Keratinocyte (primary cell): ENCODE measurements around the gene ZNF503. TPM values are rescaled to one million over a fixed set of nuclear protein-coding genes. Genes with fewer than 3 reads are reported as not detected.

ENCODE experiments used
- DNase-seq: peaks from one replicate; pipeline ENCODE4 v3.0.0-alpha.2; 2011; ENCODE audit warnings: low read depth, missing footprints, low spot score
- FAIRE-seq: peaks from 2 replicates; lab custom pipeline; 2011; peaks lifted over from hg19 to GRCh38; lab: Jason Lieb, UNC
- H2AFZ ChIP-seq: 2 replicates; pipeline ENCODE4 v1.6.0; 2012; ENCODE audit warnings: low read length, control low read depth, inconsistent platforms; ENCODE audit not compliant: control insufficient read depth
- H3K27ac ChIP-seq: 2 replicates; pipeline ENCODE4 v1.5.1; 2011; ENCODE audit warnings: low read length; ENCODE audit not compliant: control insufficient read depth, insufficient read depth
- H3K27me3 ChIP-seq: 3 replicates; pipeline ENCODE4 v1.6.0; 2011; ENCODE audit warnings: low read length; ENCODE audit not compliant: control insufficient read depth, insufficient read depth; ENCODE audit errors: extremely low read depth
- H3K36me3 ChIP-seq, 2 experiments: 2 replicates in 1 of 2; 3 replicates in 1 of 2; pipeline ENCODE4 v1.5.1; 2011; ENCODE audit warnings: low read length in 2 of 2, mild to moderate bottlenecking in 1 of 2; ENCODE audit not compliant: control insufficient read depth in 2 of 2, insufficient read depth in 2 of 2; ENCODE audit errors: extremely low read depth in 1 of 2
- H3K4me1 ChIP-seq: 3 replicates; pipeline ENCODE4 v1.5.1; 2011; ENCODE audit warnings: low read length; ENCODE audit not compliant: control insufficient read depth, insufficient read depth; ENCODE audit errors: extremely low read depth
- H3K4me2 ChIP-seq: 3 replicates; pipeline ENCODE4 v1.6.0; 2011; ENCODE audit warnings: low read depth, low read length; ENCODE audit not compliant: control insufficient read depth, insufficient read depth; ENCODE audit errors: extremely low read depth
- H3K4me3 ChIP-seq, 3 experiments: fragments of 200-600 bp in 1 of 3; sonication (generic) in 1 of 3; 2 replicates in 2 of 3; 3 replicates in 1 of 3; pipeline ENCODE4 v1.5.1; 2011 to 2016; ENCODE audit warnings: low read length in 3 of 3, mild to moderate bottlenecking in 3 of 3, control low read depth in 2 of 3, inconsistent platforms in 1 of 3, low read depth in 1 of 3, mixed read lengths in 1 of 3, mixed run types in 1 of 3, moderate library complexity in 1 of 3; ENCODE audit not compliant: control insufficient read depth in 2 of 3, insufficient read depth in 2 of 3; ENCODE audit errors: extremely low read depth in 1 of 3
- H3K79me2 ChIP-seq: 2 replicates; pipeline ENCODE4 v1.6.0; 2012; ENCODE audit warnings: low read length; ENCODE audit not compliant: control insufficient read depth, insufficient read depth
- H3K9ac ChIP-seq: 3 replicates; pipeline ENCODE4 v1.6.0; 2011; ENCODE audit warnings: low read length; ENCODE audit not compliant: control insufficient read depth, insufficient read depth; ENCODE audit errors: extremely low read depth
- H3K9me1 ChIP-seq: 3 replicates; pipeline ENCODE4 v1.6.0; 2011; ENCODE audit warnings: low read length; ENCODE audit not compliant: control insufficient read depth, insufficient read depth; ENCODE audit errors: extremely low read depth
- H3K9me3 ChIP-seq: 2 replicates; pipeline ENCODE4 v1.5.1; 2012; ENCODE audit warnings: low read depth, low read length; ENCODE audit not compliant: control insufficient read depth
- H4K20me1 ChIP-seq: 3 replicates; pipeline ENCODE4 v1.6.0; 2011; ENCODE audit warnings: low read length; ENCODE audit not compliant: control insufficient read depth, insufficient read depth; ENCODE audit errors: extremely low read depth
- CTCF ChIP-seq, 3 experiments: IDR thresholded peaks in 1 of 3; conservative IDR thresholded peaks in 1 of 3; optimal IDR thresholded peaks in 1 of 3; 2 replicates in 2 of 3; 3 replicates in 1 of 3; pipeline versions ENCODE3 to v1.5.1; 2011; ENCODE audit warnings: low read length in 3 of 3, mild to moderate bottlenecking in 3 of 3, moderate library complexity in 2 of 3, control low read depth in 1 of 3, inconsistent platforms in 1 of 3; ENCODE audit not compliant: insufficient read depth in 2 of 3; ENCODE audit errors: extremely low read depth in 1 of 3
- EZH2 ChIP-seq: IDR thresholded peaks from one replicate; pipeline ENCODE4 v1.6.1; 2012; ENCODE audit warnings: inconsistent platforms, mild to moderate bottlenecking, low read length, moderate library complexity
- dilution Hi-C: fragments of 300-500 bp; cut with MboI; formaldehyde crosslinking; loops from one replicate; pipeline ENCODE4 v1.7.0; 2020; ENCODE audit warnings: low sequenced_read_pairs; ENCODE audit not compliant: extremely low pct_ligation_motif_present
- polyA plus RNA-seq, 5 experiments: library from polyadenylated mRNA; depleted of rRNA in 3 of 5; stranded (reverse) in 3 of 5; stranded (forward) in 1 of 5; unstranded in 1 of 5; fragments of >200 nt; gene quantifications; 1 replicate in 1 of 5; 2 replicates in 3 of 5; 3 replicates in 1 of 5; pipeline versions ENCODE4 v1.2.1 to v1.2.3, GENCODE V29; 2011 to 2012; ENCODE audit warnings: missing spikeins in 2 of 5, low read depth in 1 of 5, low replicate concordance in 1 of 5

The ZNF503 gene
- polyA plus RNA-seq, 1 donor (not counting 4 experiments of a cell fraction or from before 2014, with no cell fraction given): 1.5 TPM

GRCh38 chr10:75426880-75427279, 25.3 kb upstream of the ZNF503 start:
- Histone ChIP-seq H3K9me1 (no peaks in the 10 kb centered on the region), H3K4me3 (no peak overlapping the region), H3K79me2 (no peaks in the 10 kb centered on the region), H3K36me3 (no peaks in the 10 kb centered on the region), H4K20me1 (no peaks in the 10 kb centered on the region), H3K4me1 (peaks cover 48% of the 10 kb centered on the region), H3K9ac (no peak overlapping the region), H3K27ac (no peak overlapping the region), H2AFZ (no peak overlapping the region), H3K9me3 (no peaks in the 10 kb centered on the region), H3K4me2 (no peak overlapping the region), H3K27me3 (no peaks in the 10 kb centered on the region)
- FAIRE-seq (no peak), DNase-seq (no peak)
- TF ChIP-seq EZH2 (no peak), CTCF (optimal IDR thresholded peaks at IDR 0.05 in 1 of 3, IDR thresholded peaks at IDR 0.05 in 1 of 3, conservative IDR thresholded peaks at IDR 0.05 in 1 of 3; ENCODE audit: extremely low read depth in 1 of 3, insufficient read depth in 2 of 3, low read length in 3 of 3) (no peak)
- dilution Hi-C loops: no loop called here

GRCh38 chr10:75425291-75426079, 23.9 kb upstream of the ZNF503 start:
- H2AFZ ChIP-seq: no peak overlapping the region
- no peak overlapping the region for H3K9ac ChIP-seq
- H3K4me3 ChIP-seq: no peak overlapping the region
- no peak for FAIRE-seq
- H3K27ac ChIP-seq: no peak overlapping the region
- no peak overlapping the region for H3K4me2 ChIP-seq
- no peaks in the 10 kb centered on the region for H3K79me2 ChIP-seq
- H3K4me1 ChIP-seq: peaks cover 42% of the 10 kb centered on the region
- H4K20me1 ChIP-seq: no peaks in the 10 kb centered on the region
- DNase-seq: no peak
- no peaks in the 10 kb centered on the region for H3K9me1 ChIP-seq
- dilution Hi-C loops: no loop called here
- H3K27me3 ChIP-seq: no peaks in the 10 kb centered on the region
- H3K36me3 ChIP-seq: no peaks in the 10 kb centered on the region
- H3K9me3 ChIP-seq: no peaks in the 10 kb centered on the region
- TF ChIP-seq CTCF (optimal IDR thresholded peaks at IDR 0.05 in 1 of 3, IDR thresholded peaks at IDR 0.05 in 1 of 3, conservative IDR thresholded peaks at IDR 0.05 in 1 of 3; ENCODE audit: extremely low read depth in 1 of 3, insufficient read depth in 2 of 3, low read length in 3 of 3): no peak
- no peak for TF ChIP-seq EZH2
